ENCODE measurements around the gene NT5C3A.
"Not testable (repeated sequence)": the region's sequence is repeated elsewhere in the genome, so short reads cannot be mapped to it uniquely, and the experiment has no call there.

NT5C3A gene

DNA sequence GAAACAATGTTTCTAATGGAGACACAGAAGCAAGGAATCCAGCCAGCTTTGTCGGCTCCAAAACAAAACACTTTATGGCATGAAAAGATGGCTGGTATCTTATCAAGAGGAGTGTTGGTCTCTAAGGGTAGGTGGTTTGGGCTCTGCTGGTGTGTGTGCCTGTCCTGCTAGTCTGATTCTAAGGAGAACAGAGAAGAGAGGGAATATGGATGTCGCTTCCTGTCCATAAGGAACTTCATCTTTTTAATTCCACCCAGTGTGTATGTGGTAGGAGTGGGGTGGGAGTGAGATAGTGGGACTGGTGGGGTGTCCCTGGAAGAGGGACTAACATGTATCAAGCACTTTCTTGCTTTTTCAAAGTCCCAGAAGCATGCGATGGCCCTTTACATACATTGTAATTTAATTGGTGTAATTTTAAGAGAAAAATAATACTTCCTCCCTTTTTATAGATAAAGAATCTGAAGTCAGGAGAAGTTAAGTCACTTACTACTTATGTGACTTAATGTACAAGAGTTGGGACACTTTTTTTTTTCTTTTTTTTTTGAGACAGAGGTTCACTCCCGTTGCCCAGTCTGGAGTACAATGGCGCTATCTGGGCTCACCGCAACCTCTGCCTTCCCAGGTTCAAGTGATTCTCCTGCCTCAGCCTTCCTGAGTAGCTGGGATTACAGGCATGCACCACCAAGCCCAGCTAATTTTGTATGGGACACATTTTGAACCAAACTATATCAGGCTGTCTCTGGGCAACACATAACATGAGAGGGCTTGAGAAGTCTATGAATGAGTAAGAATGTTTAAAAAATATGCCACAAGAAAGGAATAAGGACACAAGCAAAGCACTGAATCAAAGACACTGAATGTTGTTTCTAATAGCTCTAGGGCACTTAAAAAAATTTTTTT is 18.8 kb downstream of the NT5C3A start:
- no peak for DNase-seq (ENCODE audit: low read depth in 1 of 2, low spot score in 1 of 2)

DNA sequence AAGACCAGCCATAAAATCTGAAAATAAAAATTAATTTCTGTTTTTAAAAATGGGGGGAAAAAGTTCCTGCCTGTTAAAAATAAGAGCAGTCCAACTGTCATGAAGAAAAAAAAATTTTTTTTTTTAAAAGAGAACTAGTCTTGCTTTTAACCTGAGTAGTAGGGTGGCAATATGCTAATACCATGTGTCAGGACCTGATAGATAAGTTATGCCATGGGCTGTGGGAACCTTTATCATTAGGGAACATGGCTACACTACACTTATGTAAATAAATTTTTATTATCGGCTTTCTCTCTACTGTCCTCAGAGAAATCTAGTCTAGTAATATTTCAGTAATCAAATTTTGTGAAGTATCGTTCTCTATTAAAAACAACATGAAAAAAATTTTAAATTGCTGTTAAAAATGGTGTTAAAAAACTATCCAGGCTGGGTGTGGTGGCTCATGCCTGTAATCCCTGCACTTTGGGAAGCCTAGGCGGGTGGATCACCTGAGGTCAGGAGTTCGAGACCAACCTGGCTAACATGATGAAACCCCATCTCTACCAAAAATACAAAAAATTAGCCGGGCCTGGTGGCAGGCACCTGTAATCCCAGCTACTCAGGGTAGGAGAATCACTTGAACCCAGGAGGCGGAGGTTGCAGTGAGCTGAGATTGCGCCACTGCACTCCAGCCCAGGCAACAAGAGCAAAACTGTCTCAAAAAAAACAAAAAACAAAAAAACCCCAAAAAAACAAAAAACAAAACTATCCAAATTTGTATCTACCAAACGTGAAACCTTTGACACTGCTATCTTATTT is 20.7 kb downstream of the NT5C3A start:
- no peak for DNase-seq (ENCODE audit: low read depth in 1 of 2, low spot score in 1 of 2)

DNA sequence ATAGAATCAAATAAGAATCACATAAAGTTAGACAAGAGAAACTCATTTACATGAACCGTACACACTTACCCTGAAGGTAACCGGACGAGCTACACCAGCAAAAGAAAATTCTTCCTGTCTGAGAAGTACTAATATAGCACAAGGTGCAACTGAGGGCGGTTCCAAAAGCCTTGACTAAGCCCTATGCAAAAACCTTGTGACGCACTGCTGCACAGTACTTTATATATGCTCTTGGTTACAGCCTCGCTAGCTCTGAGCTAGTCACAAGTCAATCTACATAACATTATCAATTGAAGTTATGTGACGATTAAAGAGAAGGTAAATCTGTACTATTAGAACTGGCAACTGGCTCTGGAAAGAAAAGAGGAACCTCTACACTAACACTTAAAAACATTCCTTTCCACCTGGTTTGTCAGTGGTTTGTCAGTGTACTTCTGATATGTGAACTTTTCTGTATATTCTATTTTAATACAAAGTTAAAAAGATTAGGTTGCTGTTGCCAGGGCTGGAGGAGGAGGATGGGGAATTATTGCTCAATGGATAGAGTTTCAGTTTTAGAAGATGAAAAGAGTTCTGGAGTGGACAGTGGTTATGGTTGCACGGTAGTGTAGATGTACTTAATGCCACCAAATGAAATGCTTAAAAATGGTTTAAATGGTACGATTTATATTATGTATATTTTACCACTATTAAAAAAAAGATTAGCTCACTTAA is 21.6 kb downstream of the NT5C3A start:
- peak in 1 of 2 donors; percentile 25 for DNase-seq (ENCODE audit: low read depth in 1 of 2, low spot score in 1 of 2)

DNA sequence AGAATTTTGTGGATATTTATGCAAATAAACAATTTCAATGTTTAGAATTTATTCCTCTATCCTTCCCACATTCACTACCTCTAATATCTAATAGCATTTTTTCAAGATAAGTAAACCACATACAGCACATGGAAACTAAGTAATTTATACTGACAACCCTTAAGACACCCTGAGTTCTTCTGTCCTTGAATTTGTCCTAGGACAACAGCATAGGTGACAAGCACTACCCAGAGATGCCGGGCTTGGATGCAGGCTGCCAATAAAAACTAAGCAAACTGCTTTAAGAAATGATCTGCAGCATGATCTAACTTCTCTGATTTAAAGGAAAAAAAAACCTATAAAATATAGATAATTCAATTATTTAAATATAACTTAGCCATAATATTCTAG is 22.7 kb downstream of the NT5C3A start:
- DNase-seq (ENCODE audit: low read depth in 1 of 2, low spot score in 1 of 2), result no peak

DNA sequence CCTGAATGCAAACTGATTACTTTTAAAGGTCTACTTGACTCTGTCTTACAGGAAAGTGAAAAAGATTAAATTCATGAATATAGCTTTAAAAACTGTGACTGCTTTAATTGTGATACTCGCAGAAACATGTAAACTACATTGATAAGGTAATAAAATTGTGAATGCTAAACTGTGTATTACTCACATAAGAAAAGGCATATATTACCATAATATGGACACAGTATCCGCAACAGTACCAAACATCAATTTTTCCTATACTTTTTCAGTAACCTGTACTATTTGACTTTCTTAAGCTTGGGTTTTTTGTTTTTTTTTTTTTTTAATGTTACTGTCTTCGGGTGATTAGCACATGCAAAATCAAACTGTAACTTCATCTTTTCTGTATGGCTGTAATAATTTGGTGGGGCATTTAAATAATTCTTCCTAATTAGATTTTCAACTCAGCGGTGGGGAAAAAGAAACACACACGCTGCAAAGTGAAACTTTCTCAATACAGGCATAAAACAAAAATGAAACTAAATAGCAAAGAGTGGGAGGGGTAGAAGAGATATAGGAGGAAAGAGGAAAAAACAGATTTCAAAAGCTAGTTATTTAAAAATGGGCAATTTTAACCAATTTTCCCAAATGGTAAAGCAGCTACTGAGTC is 23.2 kb downstream of the NT5C3A start:
- no peak for DNase-seq (ENCODE audit: low read depth in 1 of 2, low spot score in 1 of 2)

DNA sequence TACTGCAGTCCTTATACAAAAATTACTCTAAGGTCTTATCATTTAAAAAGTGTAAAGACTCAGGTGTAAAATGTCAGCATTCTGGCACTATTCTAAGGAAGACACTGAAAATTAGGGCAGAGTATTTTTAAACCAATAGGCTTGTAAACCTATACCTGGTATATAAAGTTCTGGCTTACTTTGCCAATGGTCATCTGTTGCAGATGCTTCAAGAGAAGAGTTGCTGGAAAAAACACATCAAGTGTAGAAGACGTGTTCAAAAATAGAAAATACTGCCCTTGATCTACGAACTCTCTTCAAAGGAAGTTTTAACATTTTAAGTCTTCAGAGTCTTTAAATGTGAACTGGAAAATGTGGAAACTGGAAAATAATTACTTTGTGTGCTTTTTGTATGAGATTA is 23.9 kb downstream of the NT5C3A start:
- DNase-seq (ENCODE audit: low read depth in 1 of 2, low spot score in 1 of 2), result no peak

DNA sequence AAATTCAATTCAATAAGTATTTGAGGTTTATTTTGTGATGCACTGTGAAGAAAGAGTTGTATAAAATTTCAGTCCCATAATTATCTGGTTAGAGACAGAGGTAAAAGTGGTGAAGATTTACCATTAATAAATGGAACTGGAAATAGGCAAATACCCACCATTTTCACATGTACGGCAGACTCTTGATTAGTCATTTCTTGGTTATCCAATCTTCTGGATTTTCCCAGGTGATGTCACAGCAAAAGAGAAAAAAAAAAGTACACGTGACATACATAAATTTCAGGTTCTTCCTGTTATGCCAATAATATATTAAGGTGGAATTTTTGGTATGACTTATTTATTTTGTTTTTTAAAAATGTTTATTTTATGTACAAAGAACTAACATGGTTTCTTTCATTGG is 26.8 kb downstream of the NT5C3A start:
- DNase-seq (ENCODE audit: low read depth in 1 of 2, low spot score in 1 of 2), result no peak

DNA sequence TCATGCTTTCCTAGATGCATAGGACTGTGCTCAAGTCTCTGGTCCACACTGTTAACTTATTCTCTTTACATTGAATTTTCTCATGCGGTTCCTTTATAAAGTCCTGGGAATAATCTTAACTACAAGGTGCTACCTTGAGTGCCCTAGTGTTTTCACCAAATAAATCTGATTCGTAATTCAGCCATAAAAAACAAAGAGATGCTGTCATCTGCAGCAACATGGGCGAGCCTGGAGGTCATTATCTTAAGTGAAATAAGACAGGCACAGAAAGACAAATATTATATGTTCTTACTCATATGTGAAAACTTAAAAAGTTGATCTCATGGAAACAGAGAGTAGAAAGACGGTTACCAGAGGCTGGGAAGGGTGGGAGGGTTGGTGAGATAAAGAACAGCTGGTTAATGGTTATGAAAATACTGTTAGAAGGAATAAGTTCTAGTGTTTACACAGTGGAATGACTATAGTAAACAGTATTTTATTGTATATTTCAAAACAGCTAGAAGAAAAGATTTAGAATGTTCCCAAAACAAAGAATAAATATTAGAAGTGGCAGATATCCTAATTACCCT is 38.3 kb downstream of the NT5C3A start:
- DNase-seq (ENCODE audit: low read depth in 1 of 2, low spot score in 1 of 2), result no peak

DNA sequence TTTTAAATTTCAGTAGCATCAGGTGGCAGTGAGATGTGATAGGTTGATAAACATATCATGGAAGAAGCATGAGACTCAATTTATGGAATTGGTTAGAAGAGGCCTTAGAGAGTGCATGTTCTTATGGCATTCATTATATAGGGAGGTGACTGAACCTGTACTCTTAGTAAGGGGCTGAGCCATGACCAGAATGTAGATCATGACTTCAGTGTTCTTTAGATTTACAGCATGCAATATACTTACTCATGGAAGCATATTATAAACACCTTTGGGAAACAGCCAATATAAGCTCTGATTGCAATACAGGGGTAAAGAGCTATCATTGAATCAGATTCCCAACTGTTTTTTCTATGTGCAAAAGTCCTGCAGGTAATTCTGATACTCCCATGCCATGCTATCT is 50.2 kb downstream of the NT5C3A start:
- DNase-seq (ENCODE audit: low read depth in 1 of 2, low spot score in 1 of 2), result no peak

DNA sequence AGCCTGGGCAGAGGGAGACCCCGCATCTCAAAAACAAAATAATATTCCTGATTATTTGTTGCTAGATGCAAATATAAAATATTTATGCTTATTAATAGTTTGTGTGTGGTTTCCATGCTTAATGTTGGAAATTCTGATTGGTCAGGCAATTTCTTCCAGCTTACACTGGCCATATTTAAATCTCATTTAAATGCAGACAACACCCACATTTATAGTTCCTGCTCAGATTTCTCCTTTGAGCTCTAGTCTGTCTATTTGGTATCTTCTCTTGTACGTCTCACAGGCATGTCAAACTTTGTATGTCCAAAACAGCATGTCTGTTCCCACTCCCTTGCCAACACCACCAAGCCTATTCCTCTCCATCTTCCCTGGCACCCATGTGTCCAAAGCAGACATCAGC is 52.8 kb downstream of the NT5C3A start:
- no peak for DNase-seq (ENCODE audit: low read depth in 1 of 2, low spot score in 1 of 2)

DNA sequence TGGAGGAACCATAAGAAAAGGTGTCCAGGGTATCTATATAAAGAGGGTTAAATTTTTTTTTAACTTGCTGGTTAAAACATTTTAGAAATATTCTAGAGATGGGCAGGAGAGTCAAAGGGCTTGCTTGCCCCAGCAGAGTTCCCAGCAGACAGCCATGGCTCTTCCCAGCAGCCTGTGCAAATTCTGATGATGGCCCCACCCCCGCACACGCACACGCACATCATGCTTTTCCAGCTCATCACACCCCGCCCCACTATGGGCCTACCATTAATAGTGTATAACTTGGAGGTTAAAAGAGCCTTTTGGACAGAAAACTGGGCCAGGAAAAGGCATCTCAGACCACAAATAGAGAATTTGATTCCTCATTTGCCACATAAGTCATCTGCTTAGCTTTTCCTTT is 56.9 kb downstream of the NT5C3A start:
- DNase-seq (ENCODE audit: low read depth in 1 of 2, low spot score in 1 of 2), result not testable (repeated sequence)

DNA sequence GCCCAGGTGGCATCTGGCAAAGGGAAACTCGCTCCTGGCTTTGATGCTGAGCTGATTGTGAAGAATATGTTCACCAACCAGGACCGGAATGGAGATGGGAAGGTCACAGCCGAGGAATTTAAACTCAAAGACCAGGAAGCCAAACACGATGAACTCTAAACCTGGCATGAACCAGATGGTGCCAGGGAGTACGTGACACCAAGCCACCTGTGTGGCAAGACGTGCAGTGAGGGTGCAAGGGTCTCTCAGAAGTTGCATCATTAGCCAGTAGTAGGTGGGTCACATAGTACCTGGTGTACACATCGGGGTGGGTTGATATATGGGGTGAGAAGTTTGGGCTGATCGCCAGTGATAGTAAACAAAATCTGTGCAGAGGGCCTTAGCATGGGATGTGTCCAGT is 57.4 kb downstream of the NT5C3A start:
- not testable (repeated sequence) for DNase-seq (ENCODE audit: low read depth in 1 of 2, low spot score in 1 of 2)

DNA sequence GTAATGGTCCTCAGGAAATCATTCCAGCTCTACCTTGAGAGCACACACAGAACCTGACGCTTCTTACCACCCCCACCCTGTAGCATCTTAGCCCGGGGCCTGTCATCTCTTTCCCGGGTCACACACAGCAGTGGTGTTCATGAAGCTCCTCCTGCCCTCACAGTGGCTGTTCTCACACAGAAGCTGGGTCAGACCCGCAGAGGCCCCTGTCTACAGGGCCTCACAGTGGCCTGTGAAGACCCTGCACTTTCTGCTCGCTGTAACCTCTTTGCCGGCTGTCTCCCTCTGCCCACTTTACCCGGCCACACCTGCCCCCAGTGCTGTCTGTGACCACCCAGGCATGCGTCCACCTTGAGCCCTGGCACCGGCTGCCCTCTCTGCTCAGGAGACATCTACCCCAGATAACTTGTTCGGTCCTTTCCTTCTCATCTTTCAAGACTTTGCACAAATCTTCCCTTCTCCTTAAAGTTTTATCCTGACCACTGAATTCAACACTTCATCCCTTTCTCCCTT is 58.4 kb downstream of the NT5C3A start:
- not testable (repeated sequence) for DNase-seq (ENCODE audit: low read depth in 1 of 2, low spot score in 1 of 2)

DNA sequence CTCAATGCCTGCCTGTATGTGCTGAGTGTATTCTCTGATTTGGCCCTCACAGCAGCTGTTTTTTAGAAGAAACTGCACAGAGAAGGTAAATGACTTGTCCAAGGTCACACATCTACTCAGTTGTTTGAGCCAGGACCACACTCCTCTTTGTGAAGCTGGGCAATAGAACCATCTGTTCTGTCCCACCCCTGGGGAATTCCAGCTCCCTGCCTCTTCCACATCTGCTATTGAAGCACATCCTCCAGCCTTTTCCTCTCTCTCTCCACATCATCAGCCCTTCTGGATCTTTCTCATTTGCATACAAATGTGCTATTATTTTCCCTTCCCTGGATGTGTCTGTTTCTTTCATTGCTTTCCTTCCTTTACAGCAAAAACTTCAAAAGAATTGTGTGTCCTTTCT is 59.5 kb downstream of the NT5C3A start:
- not testable (repeated sequence) for DNase-seq (ENCODE audit: low read depth in 1 of 2, low spot score in 1 of 2)

DNA sequence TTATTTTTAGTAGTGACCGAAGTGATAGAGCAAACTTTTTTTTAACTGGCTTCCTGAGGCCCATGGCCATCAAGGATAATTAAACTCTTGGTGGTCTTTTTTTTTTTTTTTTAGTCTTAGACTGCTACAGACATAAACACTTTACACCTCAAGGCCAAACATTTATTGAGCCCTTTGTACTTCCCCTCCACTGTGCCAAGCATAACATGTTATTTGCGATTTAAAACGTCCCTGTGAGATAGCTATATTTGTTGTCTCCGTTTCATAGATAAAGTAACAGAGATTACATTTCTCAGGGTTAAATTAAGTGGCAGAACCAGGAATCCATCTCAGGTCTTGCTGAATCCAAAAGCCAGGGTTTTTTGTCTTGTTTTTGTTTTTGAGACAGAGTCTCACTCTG is 63.2 kb downstream of the NT5C3A start:
- DNase-seq (ENCODE audit: low read depth in 1 of 2, low spot score in 1 of 2), result not testable (repeated sequence)

DNA sequence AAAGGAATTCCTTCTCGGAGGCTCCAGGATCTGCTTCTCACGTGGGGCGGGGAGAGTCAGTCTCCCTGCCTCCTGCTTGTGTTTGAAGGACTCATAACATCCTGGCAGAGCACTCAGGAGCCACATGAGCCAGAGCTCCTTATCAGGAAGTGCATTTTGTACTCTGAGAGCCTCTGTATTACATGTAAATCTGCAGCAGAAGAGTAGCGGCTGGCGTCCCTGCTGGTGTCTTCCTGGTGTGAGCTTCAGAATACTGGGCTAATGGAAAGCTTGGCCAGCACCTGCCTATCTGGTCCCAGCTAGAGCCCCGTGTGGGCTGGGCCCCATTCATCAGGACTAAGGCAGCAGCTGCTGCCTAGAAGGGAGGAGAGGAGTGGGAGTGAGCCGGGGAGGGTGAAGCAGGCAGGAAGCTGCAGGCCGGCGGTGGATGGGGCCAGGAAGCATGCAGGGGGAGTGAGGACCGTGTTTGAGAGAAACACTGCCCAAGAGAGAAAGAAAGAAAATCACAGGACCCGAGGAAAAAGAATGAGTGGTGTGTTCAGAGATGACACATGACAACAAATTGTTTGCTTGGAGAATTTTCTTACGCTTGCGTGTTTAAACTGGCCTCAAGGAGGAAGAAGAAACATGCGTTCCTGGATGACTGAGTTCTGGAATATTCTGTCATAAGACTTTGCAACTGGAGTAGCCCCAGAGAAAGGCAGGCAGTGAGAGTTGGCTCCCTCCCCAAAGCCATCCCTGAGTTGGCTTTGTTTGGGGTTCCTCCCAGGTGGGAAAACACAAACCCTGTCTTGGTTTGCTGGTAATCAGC is 64.0 kb downstream of the NT5C3A start:
- not testable (repeated sequence) for DNase-seq (ENCODE audit: low read depth in 1 of 2, low spot score in 1 of 2)

DNA sequence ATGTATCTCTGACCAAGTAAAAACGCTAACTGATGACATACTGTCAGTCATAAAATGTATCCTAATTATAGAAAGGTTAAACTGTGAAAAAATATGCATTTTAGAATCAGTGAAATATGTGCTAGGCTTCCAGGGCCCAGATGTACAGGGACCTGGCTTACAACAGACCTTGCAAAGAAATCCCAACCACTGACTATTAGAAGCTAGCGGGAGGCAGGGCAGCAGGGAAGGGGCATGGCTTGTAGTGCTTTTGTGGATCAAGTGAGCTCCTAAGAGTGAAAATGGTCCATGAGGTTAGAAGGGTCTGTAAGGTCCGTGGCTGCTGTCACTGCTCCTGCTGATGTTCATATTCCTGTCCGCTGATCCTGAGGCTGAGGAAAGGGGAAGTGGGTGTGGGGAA is 64.6 kb downstream of the NT5C3A start:
- DNase-seq (ENCODE audit: low read depth in 1 of 2, low spot score in 1 of 2), result not testable (repeated sequence)

DNA sequence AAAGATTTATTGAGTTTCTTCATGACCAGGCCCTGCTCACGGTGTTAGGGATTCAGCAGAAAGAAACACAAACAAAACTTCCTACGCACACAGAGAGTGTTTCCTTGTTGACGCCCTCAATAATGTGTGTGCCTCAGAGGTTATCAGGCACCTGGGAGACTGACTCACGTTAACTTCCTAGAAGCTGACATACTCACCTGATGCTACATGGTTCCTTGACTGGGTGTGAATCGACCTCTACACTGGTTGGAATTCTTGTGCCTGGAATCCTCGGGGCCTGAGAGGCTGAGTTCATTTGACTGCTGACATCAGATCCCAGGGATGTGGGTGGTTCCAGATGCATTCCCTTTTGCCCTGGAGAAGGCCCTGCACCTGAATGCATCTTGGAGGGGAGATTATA is 69.8 kb downstream of the NT5C3A start:
- DNase-seq (ENCODE audit: low read depth in 1 of 2, low spot score in 1 of 2), result not testable (repeated sequence)

DNA sequence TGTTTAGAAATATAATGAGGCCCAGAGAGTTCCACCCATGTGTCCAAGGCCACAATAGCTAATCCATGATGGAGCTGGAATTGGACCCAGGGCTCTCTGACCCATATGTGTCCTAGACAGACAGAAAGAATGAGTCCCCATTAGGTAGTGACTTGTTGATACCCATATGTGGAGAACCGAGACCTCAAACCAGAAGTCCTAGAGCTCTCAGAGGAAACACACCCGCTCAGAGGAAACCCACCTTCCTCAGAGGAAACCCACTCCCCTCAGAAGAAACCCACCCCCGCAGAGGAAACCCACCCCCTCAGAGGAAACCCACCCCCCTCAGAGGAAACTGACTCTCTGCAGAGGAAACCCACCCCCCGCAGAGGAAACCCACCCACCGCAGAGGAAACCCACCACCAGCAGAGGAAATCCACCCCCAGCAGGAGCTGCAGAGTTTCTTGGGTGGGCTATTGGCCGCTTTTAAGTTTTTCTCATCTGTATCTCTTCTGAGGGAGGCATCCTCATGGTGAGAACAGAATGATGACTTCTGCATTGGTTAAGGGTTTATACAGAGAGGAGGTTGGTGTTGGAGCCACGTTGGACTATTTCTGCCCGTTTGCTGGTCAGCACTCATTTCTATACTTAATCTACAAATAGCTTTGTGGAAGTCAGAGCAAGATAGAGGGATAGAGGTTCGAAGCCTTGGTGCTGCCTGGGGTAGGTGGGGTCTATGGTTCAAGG is 70.4 kb downstream of the NT5C3A start:
- not testable (repeated sequence) for DNase-seq (ENCODE audit: low read depth in 1 of 2, low spot score in 1 of 2)

Data from stimulated activated CD4-positive, alpha-beta T cell treated with anti-CD3 and anti-CD28 coated beads, Interleukin-15, amount 100 ng/mL, for 1 hour (primary cell).